ENCODE data around the gene TMC8.
A peak's percentile ranks its signal among the peaks of the same experiment; 100 is the strongest.
"Not testable (repeated sequence)": the region's sequence is repeated elsewhere in the genome, so short reads cannot be mapped to it uniquely, and the experiment has no call there.

Gene TMC8

GRCh38 chr17:78154903-78155811, 24.6 kb downstream of the TMC8 start:
- DNase-seq (ENCODE audit: low spot score): no peak

GRCh38 chr17:78159575-78160158, 29.1 kb downstream of the TMC8 start:
- DNase-seq (ENCODE audit: low spot score): no peak

GRCh38 chr17:78163881-78164747, 33.5 kb downstream of the TMC8 start:
- no peak for DNase-seq (ENCODE audit: low spot score)

GRCh38 chr17:78164748-78165607, 34.4 kb downstream of the TMC8 start:
- no peak for DNase-seq (ENCODE audit: low spot score)

GRCh38 chr17:78166416-78166815, 35.8 kb downstream of the TMC8 start:
- DNase-seq (ENCODE audit: low spot score): no peak

GRCh38 chr17:78168242-78168902, 37.8 kb downstream of the TMC8 start, which contains the start of gene SYNGR2:
TSS of gene SYNGR2 (plus strand) at chr17:78168581. CDS start at chr17:78168617, 36 bp downstream.
- DNase-seq (ENCODE audit: low spot score): peak; percentile 70

- peak; percentile 78 for DNase-seq (ENCODE audit: low spot score)
Measured at GRCh38 chr17:78168903-78169793, 38.6 kb downstream of the TMC8 start.

GRCh38 chr17:78170692-78171590, 40.4 kb downstream of the TMC8 start:
- DNase-seq (ENCODE audit: low spot score): no peak

- not testable (repeated sequence) for DNase-seq (ENCODE audit: low spot score)
Measured at GRCh38 chr17:78171591-78172248, 41.1 kb downstream of the TMC8 start.

GRCh38 chr17:78172249-78173051, 41.9 kb downstream of the TMC8 start:
- DNase-seq (ENCODE audit: low spot score): no peak

GRCh38 chr17:78173097-78173715, 42.6 kb downstream of the TMC8 start:
- DNase-seq (ENCODE audit: low spot score): no peak

GRCh38 chr17:78174346-78174869, 43.8 kb downstream of the TMC8 start:
- peak; percentile 91 for DNase-seq (ENCODE audit: low spot score)

- DNase-seq (ENCODE audit: low spot score): no peak
Measured at GRCh38 chr17:78174870-78175642, 44.5 kb downstream of the TMC8 start.

- no peak for DNase-seq (ENCODE audit: low spot score)
Measured at GRCh38 chr17:78175643-78175981, 45.0 kb downstream of the TMC8 start.

- no peak for DNase-seq (ENCODE audit: low spot score)
Measured at GRCh38 chr17:78176548-78177025, 46.0 kb downstream of the TMC8 start.

- DNase-seq (ENCODE audit: low spot score): no peak
Measured at GRCh38 chr17:78179372-78179771, 48.8 kb downstream of the TMC8 start.
